ENCODE data around the gene SCPEP1. TPM values are rescaled to one million over a fixed set of nuclear protein-coding genes. Genes with fewer than 3 reads are reported as not detected.

The SCPEP1 gene
- total RNA-seq, 4 donors from 2014 or later = 37.7 to 58.0 (median 48.2) TPM

DNA sequence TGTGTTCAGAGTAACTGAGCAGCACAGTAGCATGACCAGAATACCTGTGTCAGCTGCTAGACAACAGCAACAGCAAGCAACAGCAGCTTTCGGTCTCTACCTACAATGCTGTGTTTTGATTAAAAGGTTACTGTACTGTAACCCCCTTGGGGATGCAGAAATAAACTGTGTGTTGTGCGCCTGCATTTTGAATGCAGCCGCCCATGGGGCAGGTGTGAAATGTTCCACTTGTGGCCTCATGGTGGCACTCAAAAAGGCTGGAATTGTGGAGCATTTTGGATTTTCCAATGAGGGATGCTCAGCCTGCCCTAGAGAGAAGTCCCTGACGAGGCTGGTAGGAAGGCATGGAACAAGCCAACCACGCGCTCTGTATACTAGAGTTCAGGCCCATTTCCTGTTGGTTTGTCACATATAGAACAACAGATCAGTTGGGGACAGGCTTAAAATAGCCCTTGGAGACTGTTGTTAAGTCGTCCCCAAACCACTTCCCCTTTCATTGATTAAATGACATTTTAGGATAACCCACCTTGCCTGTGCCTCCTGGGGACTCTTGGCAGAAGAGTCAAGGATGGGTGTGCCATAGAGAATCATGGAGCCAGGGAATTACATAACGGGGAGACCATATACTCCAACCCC lies 27.1 kb downstream of the SCPEP1 start:
- no peak for TF ChIP-seq POLR2A (IDR thresholded peaks at IDR 0.05)
- peak in 1 of 4 experiments; percentile 26 for TF ChIP-seq CTCF (IDR thresholded peaks at IDR 0.05)
- Histone ChIP-seq H3K27me3 (no peaks in the 10 kb centered on the region), H3K27ac (no peak overlapping the region), H3K36me3 (no peaks in the 10 kb centered on the region), H3K4me1 (no peaks in the 10 kb centered on the region), H3K9me3 (no peaks in the 10 kb centered on the region), H3K4me3 (no peak overlapping the region)
- DNase-seq = no peak
- intact Hi-C loops (cut with DNase I; ENCODE audit: low total_unique reads) = no loop called here

- Histone ChIP-seq H3K4me1 (no peaks in the 10 kb centered on the region), H3K36me3 (no peaks in the 10 kb centered on the region), H3K4me3 (no peak overlapping the region), H3K27ac (no peak overlapping the region), H3K27me3 (no peaks in the 10 kb centered on the region), H3K9me3 (no peaks in the 10 kb centered on the region)
- TF ChIP-seq POLR2A (IDR thresholded peaks at IDR 0.05) (no peak), CTCF (IDR thresholded peaks at IDR 0.05) (no peak)
- DNase-seq = no peak
- intact Hi-C loops (cut with DNase I; ENCODE audit: low total_unique reads) = no loop called here
These were observed 28.1 kb downstream of the SCPEP1 start for GRCh38 chr17:57006040-57006439.

GRCh38 chr17:57008958-57009357 lies 31.0 kb downstream of the SCPEP1 start:
- H3K36me3 ChIP-seq = no peaks in the 10 kb centered on the region
- H3K27me3 ChIP-seq = no peaks in the 10 kb centered on the region
- no peaks in the 10 kb centered on the region for H3K4me1 ChIP-seq
- DNase-seq = no peak
- no peak overlapping the region for H3K4me3 ChIP-seq
- no peaks in the 10 kb centered on the region for H3K9me3 ChIP-seq
- TF ChIP-seq POLR2A (IDR thresholded peaks at IDR 0.05) = no peak
- intact Hi-C loops (cut with DNase I; ENCODE audit: low total_unique reads) = no loop called here
- H3K27ac ChIP-seq = no peak overlapping the region

DNA sequence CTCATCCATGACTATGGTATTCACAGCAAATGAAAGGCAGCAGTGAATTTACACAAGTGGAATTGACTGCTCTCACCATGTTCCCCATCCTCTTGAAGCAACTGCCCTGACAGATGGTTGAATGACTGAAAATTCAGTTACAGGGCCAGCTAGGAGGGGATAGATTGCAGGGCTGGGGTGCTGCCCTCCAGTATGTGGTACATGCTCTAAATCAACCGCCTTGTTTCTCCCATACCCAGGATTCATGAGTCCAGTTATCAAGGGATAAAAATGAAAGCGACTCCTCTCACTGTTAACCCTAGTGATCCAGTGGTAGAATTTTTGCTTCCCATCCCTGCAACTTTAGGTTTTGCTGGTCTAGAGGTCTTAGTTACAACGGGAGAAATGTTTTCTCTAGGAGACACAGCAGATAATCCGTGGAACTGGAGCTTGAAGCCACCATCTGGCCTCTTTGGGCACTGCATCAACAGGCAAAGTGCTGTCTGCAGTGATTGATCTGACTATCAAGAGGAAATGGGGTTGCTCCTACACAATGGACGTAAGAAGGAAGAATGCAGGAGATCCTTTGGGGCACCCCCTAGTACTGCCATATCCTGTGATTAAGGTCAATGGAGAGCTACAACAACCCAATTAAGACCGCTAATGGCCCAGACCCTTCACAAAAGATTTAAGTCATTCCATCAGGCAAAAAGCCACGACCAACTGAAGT lies 32.0 kb downstream of the SCPEP1 start:
- Histone ChIP-seq H3K4me1 (no peaks in the 10 kb centered on the region), H3K9me3 (no peaks in the 10 kb centered on the region), H3K27ac (no peak overlapping the region), H3K27me3 (no peaks in the 10 kb centered on the region), H3K4me3 (no peak overlapping the region), H3K36me3 (no peaks in the 10 kb centered on the region)
- DNase-seq = peak in 1 of 2 donors; percentile 20
- TF ChIP-seq CTCF (IDR thresholded peaks at IDR 0.05) (peak; percentile 18 to 58 (median 48)), POLR2A (IDR thresholded peaks at IDR 0.05) (no peak)
- intact Hi-C loops (cut with DNase I; ENCODE audit: low total_unique reads) = no loop called here

- Histone ChIP-seq H3K27ac (no peak overlapping the region), H3K4me1 (no peaks in the 10 kb centered on the region), H3K4me3 (no peak overlapping the region), H3K27me3 (no peaks in the 10 kb centered on the region), H3K9me3 (no peaks in the 10 kb centered on the region), H3K36me3 (no peaks in the 10 kb centered on the region)
- intact Hi-C loops (cut with DNase I; ENCODE audit: low total_unique reads) = no loop called here
- TF ChIP-seq POLR2A (IDR thresholded peaks at IDR 0.05) = no peak
- TF ChIP-seq CTCF (IDR thresholded peaks at IDR 0.05) = no peak
- DNase-seq = no peak
These were observed 32.6 kb downstream of the SCPEP1 start for GRCh38 chr17:57010487-57010886.
